Brain pericyte (primary cell): Measurements from ENCODE around the gene SMTNL2.
"Not testable (repeated sequence)": the region's sequence is repeated elsewhere in the genome, so short reads cannot be mapped to it uniquely, and the experiment has no call there.

Experiments used
- DNase-seq: peaks from one replicate; pipeline ENCODE4 v3.0.0-alpha.2; 2012; ENCODE audit warnings: low read depth, low spot score

Gene SMTNL2

DNA sequence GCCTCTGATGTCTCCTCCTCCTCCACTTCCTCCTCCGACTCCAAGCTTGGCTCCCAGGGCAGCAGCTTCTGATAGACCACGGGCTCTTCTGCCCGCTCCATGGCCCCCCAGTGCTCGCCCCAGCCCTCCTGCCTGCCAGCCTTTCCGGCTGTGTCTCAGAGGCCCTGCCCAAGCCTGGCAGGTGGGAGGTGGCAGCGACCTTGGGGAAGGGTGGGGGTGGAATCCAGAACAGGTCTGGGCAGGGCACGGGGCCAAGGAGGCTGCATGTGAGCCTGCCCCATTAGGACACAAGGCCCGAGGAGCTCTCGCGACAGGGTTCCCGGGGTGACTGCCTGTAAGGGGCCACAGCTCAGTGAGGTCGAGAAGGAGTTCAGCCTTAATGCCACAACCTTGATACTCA, 23.9 kb upstream of the SMTNL2 start, which contains the start of gene GGT6:
GGT6 (minus strand) TSS at position 157 of the 400 bp plus-strand sequence; CDS start at position 101, 56 bp downstream.
- no peak for DNase-seq

DNA sequence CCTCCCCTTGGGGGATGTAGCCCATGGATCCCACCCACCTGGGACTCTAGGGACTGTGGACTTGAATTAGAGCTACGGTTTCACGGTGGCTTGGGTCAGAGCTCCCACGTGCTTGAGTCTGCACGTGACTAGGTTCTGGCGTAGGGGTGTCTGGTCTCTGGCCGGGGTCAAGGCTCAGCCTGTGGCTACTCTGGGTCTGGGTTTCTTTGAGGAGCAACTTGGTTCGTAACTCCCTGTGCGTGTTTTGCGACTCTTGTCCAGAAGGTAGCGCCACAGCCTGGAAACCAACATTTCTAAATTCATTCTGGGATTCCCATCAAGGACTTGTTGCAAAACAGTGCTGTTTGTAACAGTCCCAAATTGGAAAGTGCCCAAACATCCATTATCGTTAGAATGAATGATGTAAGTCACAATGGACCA, 23.5 kb upstream of the SMTNL2 start:
- no peak for DNase-seq

GRCh38 chr17:4562015-4562969, 22.0 kb upstream of the SMTNL2 start:
- no peak for DNase-seq

- DNase-seq = no peak
These were observed 18.9 kb upstream of the SMTNL2 start for GRCh38 chr17:4565209-4566141.

DNA sequence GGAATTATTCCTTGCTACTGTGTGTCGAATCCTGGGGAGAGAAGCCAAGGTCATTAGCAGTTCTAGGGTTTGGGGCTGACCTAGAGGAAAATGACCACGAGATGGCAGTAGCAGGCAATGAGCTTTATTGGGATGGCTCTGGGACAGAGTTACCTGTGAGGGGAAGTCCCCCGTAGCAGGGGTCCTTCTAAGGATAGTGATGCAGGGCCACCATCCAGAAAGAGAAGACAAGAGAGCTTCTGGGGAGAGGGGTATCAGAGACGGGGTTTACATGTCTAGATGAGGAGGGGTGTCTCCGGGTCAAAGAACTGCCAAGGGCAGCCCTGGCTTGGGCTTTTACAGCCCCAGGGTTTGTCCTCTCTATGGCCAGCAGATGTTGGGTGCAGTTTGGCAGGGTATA, 17.5 kb upstream of the SMTNL2 start:
- DNase-seq = no peak

GRCh38 chr17:4569591-4569990, 14.7 kb upstream of the SMTNL2 start:
- no peak for DNase-seq

DNA sequence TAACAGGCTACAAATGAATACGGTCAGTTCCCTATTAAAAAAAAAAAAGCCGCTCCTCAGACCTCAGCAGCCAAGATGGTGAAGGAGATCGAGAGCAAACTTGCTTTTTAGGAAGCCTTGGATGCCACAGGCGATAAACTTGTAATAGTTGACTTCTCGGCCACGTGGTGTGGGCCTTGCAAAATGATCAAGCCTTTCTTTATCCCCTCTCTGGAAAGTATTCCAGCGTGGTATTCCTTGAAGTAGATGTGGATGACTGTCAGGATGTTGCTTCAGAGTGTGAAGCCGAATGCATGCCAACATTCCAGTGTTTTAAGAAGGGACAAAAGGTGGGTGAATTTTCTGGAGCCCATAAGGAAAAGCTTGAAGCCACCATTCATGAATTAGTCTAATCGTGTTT, 12.2 kb upstream of the SMTNL2 start:
- no peak for DNase-seq

GRCh38 chr17:4573115-4573514, 11.2 kb upstream of the SMTNL2 start:
- no peak for DNase-seq

DNA sequence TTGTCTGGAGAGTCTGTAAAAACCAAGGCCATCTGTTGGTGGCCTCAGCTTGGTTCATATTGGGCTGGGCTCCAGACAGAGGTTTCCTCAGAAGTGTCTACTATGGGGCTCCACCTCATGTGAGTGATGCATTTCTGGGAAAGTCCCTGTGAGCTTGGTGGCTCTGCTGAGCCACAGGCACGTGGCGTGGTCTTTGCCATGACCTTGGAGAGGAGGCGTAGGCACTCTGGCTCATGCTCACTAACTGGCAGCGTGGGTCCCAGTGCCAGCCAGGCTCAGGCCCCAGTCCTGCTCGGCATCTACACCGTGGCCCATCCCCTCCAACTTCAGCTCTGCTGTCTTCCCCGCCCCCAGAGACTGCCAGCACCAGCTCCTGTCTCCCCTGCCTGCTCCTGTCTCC, 10.7 kb upstream of the SMTNL2 start:
- DNase-seq = no peak

GRCh38 chr17:4574448-4575045, 9.8 kb upstream of the SMTNL2 start:
- no peak for DNase-seq

GRCh38 chr17:4576161-4576558, 8.2 kb upstream of the SMTNL2 start:
- DNase-seq = no peak

DNA sequence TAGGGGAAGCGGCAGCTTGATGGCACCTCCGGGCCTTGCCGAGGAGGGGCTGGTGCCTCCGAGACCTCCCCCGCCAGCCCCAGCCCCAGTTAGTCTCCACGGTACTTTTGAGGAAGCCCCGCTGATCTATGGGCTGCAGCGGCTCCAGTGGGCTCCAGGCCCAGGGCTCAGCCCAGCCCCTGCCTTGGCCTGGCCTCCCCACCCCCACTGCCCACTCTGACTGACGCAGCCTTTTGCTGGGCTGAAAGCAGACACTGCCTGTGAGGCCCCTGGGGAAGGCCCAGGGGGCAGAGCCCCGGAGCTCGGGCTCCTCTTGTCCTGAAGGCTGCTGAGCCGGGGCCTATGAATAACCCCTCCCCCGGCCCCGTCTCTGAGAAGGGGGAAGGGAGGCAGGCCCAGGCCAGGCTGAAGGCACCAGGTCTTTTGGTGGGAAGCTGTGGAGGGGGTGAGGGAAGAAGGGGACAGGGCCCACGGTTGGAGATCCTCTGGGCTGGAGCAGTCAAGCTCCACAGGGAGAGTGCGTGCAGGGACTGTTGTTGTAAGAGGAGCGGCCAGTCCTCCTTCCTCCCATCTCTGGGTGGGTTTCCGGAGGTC, 7.5 kb upstream of the SMTNL2 start:
- DNase-seq = no peak

GRCh38 chr17:4577386-4577993, 6.8 kb upstream of the SMTNL2 start:
- no peak for DNase-seq

DNA sequence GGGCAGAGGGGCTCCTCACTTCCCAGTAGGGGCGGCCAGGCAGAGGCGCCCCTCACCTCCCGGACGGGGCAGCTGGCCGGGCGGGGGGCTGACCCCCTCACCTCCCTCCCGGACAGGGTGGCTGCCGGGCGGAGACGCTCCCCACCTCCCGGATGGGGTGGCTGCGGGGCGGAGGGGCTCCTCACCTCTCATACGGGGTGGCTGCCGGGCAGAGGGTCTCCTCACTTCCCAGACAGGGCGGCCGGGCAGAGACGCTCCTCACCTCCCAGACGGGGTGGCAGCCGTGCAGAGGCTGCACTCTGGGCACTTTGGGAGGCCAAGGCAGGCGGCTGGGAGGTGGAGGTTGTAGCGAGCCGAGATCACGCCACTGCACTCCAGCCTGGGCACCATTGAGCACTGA, 6.0 kb upstream of the SMTNL2 start:
- not testable (repeated sequence) for DNase-seq

DNA sequence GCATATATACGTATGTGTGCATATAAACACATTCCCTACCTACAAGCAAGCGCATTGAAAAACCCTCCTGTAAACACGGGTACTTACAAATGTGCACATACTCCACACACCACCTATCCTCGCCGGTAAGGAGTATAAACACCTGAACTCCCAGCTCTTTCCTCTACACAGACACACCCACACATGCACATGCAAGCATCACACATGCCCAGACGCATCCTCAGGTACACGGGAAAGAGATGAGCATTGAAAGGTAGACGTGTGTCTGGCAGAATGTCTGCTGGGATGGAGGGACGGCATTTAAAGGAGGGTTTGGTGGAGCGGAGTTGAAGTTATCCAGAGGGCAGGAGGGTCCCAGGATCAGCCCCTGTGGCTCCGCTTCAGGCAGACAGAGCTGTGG, 4.7 kb upstream of the SMTNL2 start:
- DNase-seq = no peak

DNA sequence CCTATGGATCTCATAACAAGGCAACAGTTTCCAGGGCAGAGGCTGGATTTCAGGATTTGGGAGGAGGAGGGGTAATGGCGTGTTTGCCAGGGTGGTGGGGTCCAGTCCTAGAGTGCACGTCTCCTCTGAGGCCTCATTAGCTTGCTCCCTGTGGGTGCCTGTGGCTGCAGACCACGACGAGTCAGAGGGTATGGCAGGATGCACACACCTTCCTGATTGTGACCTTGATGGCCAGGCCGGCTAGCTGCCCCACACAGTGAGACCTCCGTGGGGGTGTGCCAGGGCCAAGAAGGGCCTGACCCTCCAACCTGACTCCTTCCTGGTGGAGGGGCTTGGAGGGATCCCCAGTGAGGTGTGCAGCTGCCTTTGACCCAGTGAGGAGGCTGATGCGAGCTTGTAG, 4.0 kb upstream of the SMTNL2 start:
- no peak for DNase-seq

DNA sequence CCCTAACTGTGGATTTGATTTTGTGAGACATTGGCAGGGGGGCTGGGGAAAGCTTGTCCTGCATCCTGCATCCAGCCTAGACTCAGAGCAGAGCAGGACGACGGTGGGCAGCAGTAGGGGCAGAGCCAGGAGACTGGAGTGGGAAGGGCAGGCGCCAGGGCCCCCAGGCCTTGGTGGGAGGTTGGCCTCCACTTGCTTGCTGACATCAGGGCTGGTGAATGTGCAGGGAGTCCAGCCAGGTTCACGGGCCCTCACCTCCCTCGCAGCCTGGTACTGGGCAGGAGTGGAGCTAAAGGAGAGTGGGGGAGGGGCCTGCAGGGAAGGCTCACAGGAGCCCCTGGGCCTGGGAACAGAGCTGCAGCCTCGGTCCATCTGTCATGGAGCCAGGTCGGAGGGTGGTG, 2.2 kb upstream of the SMTNL2 start:
- no peak for DNase-seq

GRCh38 chr17:4582691-4583090, 1.6 kb upstream of the SMTNL2 start:
- DNase-seq = no peak

- DNase-seq = no peak
These were observed 1.1 kb upstream of the SMTNL2 start for GRCh38 chr17:4583206-4583605.

GRCh38 chr17:4583782-4584100, 588 bp upstream of the SMTNL2 start:
- no peak for DNase-seq

GRCh38 chr17:4584917-4585637, 748 bp downstream of the SMTNL2 start:
- DNase-seq = no peak
